ENCODE measurements around the gene CHD5. TPM values are rescaled to one million over a fixed set of nuclear protein-coding genes. Genes with fewer than 3 reads are reported as not detected.

The CHD5 gene
- total and polyA plus RNA-seq, 2 of the 13 experiments (the other 11 are each of a cell fraction or from before 2014, with no cell fraction given) = 0.02 to 0.21 TPM

GRCh38 chr1:6205849-6206519, 25.9 kb upstream of the CHD5 start, which contains the start of gene RNF207 (continued):
- TF ChIP-seq FOXP1 (IDR thresholded peaks at IDR 0.05) (no peak), FOXP1 (CRISPR knock-in tag; IDR thresholded peaks at IDR 0.05) (no peak), ZNF292 (CRISPR knock-in tag; IDR thresholded peaks at IDR 0.05; ENCODE audit: borderline replicate concordance, low read depth) (no peak; the same call in 1 of the 2 replicates), NFIC (IDR thresholded peaks at IDR 0.05; ENCODE audit: low read length) (no peak), ZNF660 (CRISPR knock-in tag; IDR thresholded peaks at IDR 0.05; ENCODE audit: borderline replicate concordance, low read depth) (no peak), HHEX (CRISPR knock-in tag; IDR thresholded peaks at IDR 0.05) (no peak), NCOA1 (CRISPR knock-in tag; IDR thresholded peaks at IDR 0.05) (peak; percentile 83), NFRKB (IDR thresholded peaks at IDR 0.05) (no peak), HNRNPUL1 (IDR thresholded peaks at IDR 0.05; ENCODE audit: low read depth, low read length) (peak; percentile 39; the same call in 1 of the 2 replicates), NFKB2 (CRISPR knock-in tag; IDR thresholded peaks at IDR 0.05; ENCODE audit: borderline replicate concordance) (peak; percentile 80; the same call in 1 of the 2 replicates), ARID2 (CRISPR knock-in tag; IDR thresholded peaks at IDR 0.05; ENCODE audit: borderline replicate concordance) (no peak), ZNF781 (CRISPR knock-in tag; IDR thresholded peaks at IDR 0.05; ENCODE audit: borderline replicate concordance, not compliant biosample characterization) (peak; percentile 93), ZNF615 (CRISPR knock-in tag; IDR thresholded peaks at IDR 0.05; ENCODE audit: borderline replicate concordance) (no peak), SNAPC2 (CRISPR knock-in tag; IDR thresholded peaks at IDR 0.05) (no peak), NCOA2 (CRISPR knock-in tag; IDR thresholded peaks at IDR 0.05) (peak; percentile 40; the same call in 1 of the 2 replicates), TEAD2 (CRISPR knock-in tag; IDR thresholded peaks at IDR 0.05) (0 out of 2 replicates have a peak, but pooled peaks have one; percentile 59), SP4 (CRISPR knock-in tag; IDR thresholded peaks at IDR 0.05) (peak; percentile 58; the same call in 1 of the 2 replicates), ZFP62 (CRISPR knock-in tag; IDR thresholded peaks at IDR 0.05) (no peak), MED13 (CRISPR knock-in tag; IDR thresholded peaks at IDR 0.05) (no peak; the same call in 1 of the 2 replicates), RXRB (CRISPR knock-in tag; IDR thresholded peaks at IDR 0.05; ENCODE audit: borderline replicate concordance) (peak; percentile 81), BATF2 (CRISPR knock-in tag; IDR thresholded peaks at IDR 0.05) (no peak; the same call in 1 of the 2 replicates), RFXANK (CRISPR knock-in tag; IDR thresholded peaks at IDR 0.05) (no peak), ZNF367 (CRISPR knock-in tag; IDR thresholded peaks at IDR 0.05; ENCODE audit: borderline replicate concordance) (peak; percentile 40; the same call in 1 of the 2 replicates), HMG20A (CRISPR knock-in tag; IDR thresholded peaks at IDR 0.05; ENCODE audit: borderline replicate concordance) (no peak), ELF4 (CRISPR knock-in tag; IDR thresholded peaks at IDR 0.05; ENCODE audit: borderline replicate concordance) (no peak), ZNF18 (CRISPR knock-in tag; IDR thresholded peaks at IDR 0.05; ENCODE audit: insufficient replicate concordance) (peak; percentile 46)
- TF ChIP-seq, protein P1, sequence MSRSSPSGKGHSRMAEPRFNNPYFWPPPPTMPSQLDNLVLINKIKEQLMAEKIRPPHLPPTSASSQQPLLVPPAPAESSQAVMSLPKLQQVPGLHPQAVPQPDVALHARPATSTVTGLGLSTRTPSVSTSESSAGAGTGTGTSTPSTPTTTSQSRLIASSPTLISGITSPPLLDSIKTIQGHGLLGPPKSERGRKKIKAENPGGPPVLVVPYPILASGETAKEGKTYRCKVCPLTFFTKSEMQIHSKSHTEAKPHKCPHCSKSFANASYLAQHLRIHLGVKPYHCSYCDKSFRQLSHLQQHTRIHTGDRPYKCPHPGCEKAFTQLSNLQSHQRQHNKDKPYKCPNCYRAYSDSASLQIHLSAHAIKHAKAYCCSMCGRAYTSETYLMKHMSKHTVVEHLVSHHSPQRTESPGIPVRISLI (CRISPR knock-in tag; IDR thresholded peaks at IDR 0.05; ENCODE audit: borderline replicate concordance) = no peak
- TF ChIP-seq, protein P2, sequence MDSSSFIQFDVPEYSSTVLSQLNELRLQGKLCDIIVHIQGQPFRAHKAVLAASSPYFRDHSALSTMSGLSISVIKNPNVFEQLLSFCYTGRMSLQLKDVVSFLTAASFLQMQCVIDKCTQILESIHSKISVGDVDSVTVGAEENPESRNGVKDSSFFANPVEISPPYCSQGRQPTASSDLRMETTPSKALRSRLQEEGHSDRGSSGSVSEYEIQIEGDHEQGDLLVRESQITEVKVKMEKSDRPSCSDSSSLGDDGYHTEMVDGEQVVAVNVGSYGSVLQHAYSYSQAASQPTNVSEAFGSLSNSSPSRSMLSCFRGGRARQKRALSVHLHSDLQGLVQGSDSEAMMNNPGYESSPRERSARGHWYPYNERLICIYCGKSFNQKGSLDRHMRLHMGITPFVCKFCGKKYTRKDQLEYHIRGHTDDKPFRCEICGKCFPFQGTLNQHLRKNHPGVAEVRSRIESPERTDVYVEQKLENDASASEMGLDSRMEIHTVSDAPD (CRISPR knock-in tag; IDR thresholded peaks at IDR 0.05) = no peak

All from HepG2 (cell line).